Activated CD4-positive, alpha-beta memory T cell treated with anti-CD3 and anti-CD28 coated beads, Interleukin-2, amount 10 ng/mL, durations not matched to agents 7 days and 5 days (primary cell): Measurements from ENCODE around the gene ALDH3A2. TPM values are rescaled to one million over a fixed set of nuclear protein-coding genes. Genes with fewer than 3 reads are reported as not detected.

Source experiments
- CTCF ChIA-PET: fragments of 350-600 bp; sonication (Branson Sonifier 250); formaldehyde crosslinking; loops from one replicate; lab custom pipeline; 2021; ENCODE audit warnings: antibody characterized with exemption, inconsistent platforms; lab: Charles Lee
- POLR2A ChIA-PET: fragments of 350-600 bp; sonication (Branson Sonifier 250); formaldehyde crosslinking; loops from one replicate; lab custom pipeline; 2021; ENCODE audit warnings: antibody characterized with exemption; lab: Charles Lee
- DNase-seq: peaks from one replicate; pipeline ENCODE4 v3.0.0-alpha.2; 2020
- H3K27ac Mint-ChIP-seq: one replicate; pipeline ENCODE4 v1.8.0; 2021; ENCODE audit warnings: mild to moderate bottlenecking, mixed read lengths
- H3K27me3 Mint-ChIP-seq: one replicate; pipeline ENCODE4 v1.8.0; 2021; ENCODE audit warnings: mixed read lengths
- H3K36me3 Mint-ChIP-seq: one replicate; pipeline ENCODE4 v1.8.0; 2021; ENCODE audit warnings: low read depth, mixed read lengths
- H3K4me1 Mint-ChIP-seq: one replicate; pipeline ENCODE4 v1.8.0; 2021; ENCODE audit warnings: mixed read lengths
- H3K4me3 Mint-ChIP-seq: one replicate; pipeline ENCODE4 v1.8.0; 2021; ENCODE audit warnings: mild to moderate bottlenecking, mixed read lengths
- H3K9me3 Mint-ChIP-seq: one replicate; pipeline ENCODE4 v1.8.0; 2021; ENCODE audit warnings: mixed read lengths
- total RNA-seq, 2 experiments: library from RNA; stranded (reverse); gene quantifications; one replicate each; pipeline ENCODE4 v1.2.3, GENCODE V29; 2021

ALDH3A2 gene
- total RNA-seq, 2 experiments from 2014 or later, result 19.7 to 23.1 TPM

GRCh38 chr17:19703828-19704613 is 55.5 kb downstream of the ALDH3A2 start:
- H3K36me3 Mint-ChIP-seq, result no peaks in the 10 kb centered on the region
- DNase-seq, result no peak
- H3K9me3 Mint-ChIP-seq, result no peaks in the 10 kb centered on the region
- H3K27me3 Mint-ChIP-seq, result no peaks in the 10 kb centered on the region
- H3K4me1 Mint-ChIP-seq, result no peaks in the 10 kb centered on the region
- POLR2A ChIA-PET, result no interaction called here
- H3K27ac Mint-ChIP-seq, result no peak overlapping the region
- H3K4me3 Mint-ChIP-seq, result no peak overlapping the region
- CTCF ChIA-PET, result no interaction called here

- Mint-ChIP-seq H3K4me1 (no peaks in the 10 kb centered on the region), H3K27ac (no peak overlapping the region), H3K27me3 (no peaks in the 10 kb centered on the region), H3K4me3 (no peak overlapping the region), H3K9me3 (no peaks in the 10 kb centered on the region), H3K36me3 (no peaks in the 10 kb centered on the region)
- ChIA-PET POLR2A (no interaction called here), CTCF (no interaction called here)
- no peak for DNase-seq
These were observed 56.6 kb downstream of the ALDH3A2 start for GRCh38 chr17:19705201-19705600.

- Mint-ChIP-seq H3K36me3 (no peaks in the 10 kb centered on the region), H3K4me3 (no peak overlapping the region), H3K9me3 (no peaks in the 10 kb centered on the region), H3K4me1 (no peaks in the 10 kb centered on the region), H3K27me3 (no peaks in the 10 kb centered on the region), H3K27ac (no peak overlapping the region)
- ChIA-PET CTCF (no interaction called here), POLR2A (no interaction called here)
- DNase-seq, result no peak
These were observed 57.5 kb downstream of the ALDH3A2 start for GRCh38 chr17:19705771-19706770.

- no peaks in the 10 kb centered on the region for H3K36me3 Mint-ChIP-seq
- H3K9me3 Mint-ChIP-seq, result no peaks in the 10 kb centered on the region
- ChIA-PET POLR2A (no interaction called here), CTCF (no interaction called here)
- H3K27me3 Mint-ChIP-seq, result no peaks in the 10 kb centered on the region
- H3K4me1 Mint-ChIP-seq, result no peaks in the 10 kb centered on the region
- no peak overlapping the region for H3K4me3 Mint-ChIP-seq
- no peak overlapping the region for H3K27ac Mint-ChIP-seq
- no peak for DNase-seq
These were observed 58.5 kb downstream of the ALDH3A2 start for GRCh38 chr17:19706791-19707727.

- Mint-ChIP-seq H3K4me1 (no peaks in the 10 kb centered on the region), H3K27me3 (no peaks in the 10 kb centered on the region), H3K27ac (no peak overlapping the region), H3K36me3 (no peaks in the 10 kb centered on the region), H3K4me3 (no peak overlapping the region), H3K9me3 (no peaks in the 10 kb centered on the region)
- ChIA-PET CTCF (no interaction called here), POLR2A (no interaction called here)
- no peak for DNase-seq
These were observed 59.2 kb downstream of the ALDH3A2 start for GRCh38 chr17:19707728-19708221.

- ChIA-PET POLR2A (no interaction called here), CTCF (no interaction called here)
- Mint-ChIP-seq H3K27ac (no peak overlapping the region), H3K4me1 (no peaks in the 10 kb centered on the region), H3K4me3 (no peak overlapping the region), H3K27me3 (no peaks in the 10 kb centered on the region), H3K9me3 (no peaks in the 10 kb centered on the region), H3K36me3 (no peaks in the 10 kb centered on the region)
- no peak for DNase-seq
These were observed 60.1 kb downstream of the ALDH3A2 start for GRCh38 chr17:19708431-19709175.

- ChIA-PET CTCF (no interaction called here), POLR2A (no interaction called here)
- Mint-ChIP-seq H3K9me3 (no peaks in the 10 kb centered on the region), H3K27ac (no peak overlapping the region), H3K4me3 (no peak overlapping the region), H3K36me3 (no peaks in the 10 kb centered on the region), H3K4me1 (no peaks in the 10 kb centered on the region), H3K27me3 (no peaks in the 10 kb centered on the region)
- no peak for DNase-seq
These were observed 61.3 kb downstream of the ALDH3A2 start for GRCh38 chr17:19709841-19710240.

- DNase-seq, result no peak
These were observed 64.0 kb downstream of the ALDH3A2 start for GRCh38 chr17:19712436-19713004.

GRCh38 chr17:19713462-19713861 is 64.9 kb downstream of the ALDH3A2 start:
- no peaks in the 10 kb centered on the region for H3K27me3 Mint-ChIP-seq
- DNase-seq, result no peak
- H3K4me1 Mint-ChIP-seq, result no peaks in the 10 kb centered on the region
- H3K27ac Mint-ChIP-seq, result no peak overlapping the region
- no peaks in the 10 kb centered on the region for H3K9me3 Mint-ChIP-seq
- ChIA-PET POLR2A (no interaction called here), CTCF (no interaction called here)
- H3K4me3 Mint-ChIP-seq, result no peak overlapping the region
- H3K36me3 Mint-ChIP-seq, result no peaks in the 10 kb centered on the region

More at GRCh38 chr17:19712436-19713004, 64.0 kb downstream of the ALDH3A2 start:
- no peaks in the 10 kb centered on the region for H3K9me3 Mint-ChIP-seq
- ChIA-PET CTCF (no interaction called here), POLR2A (no interaction called here)
- H3K4me1 Mint-ChIP-seq, result no peaks in the 10 kb centered on the region
- no peak overlapping the region for H3K27ac Mint-ChIP-seq
- no peaks in the 10 kb centered on the region for H3K27me3 Mint-ChIP-seq
- no peak overlapping the region for H3K4me3 Mint-ChIP-seq
- H3K36me3 Mint-ChIP-seq, result no peaks in the 10 kb centered on the region

GRCh38 chr17:19713901-19714361 is 65.4 kb downstream of the ALDH3A2 start:
- ChIA-PET CTCF (no interaction called here), POLR2A (no interaction called here)
- H3K36me3 Mint-ChIP-seq, result no peaks in the 10 kb centered on the region
- H3K27ac Mint-ChIP-seq, result no peak overlapping the region
- H3K27me3 Mint-ChIP-seq, result no peaks in the 10 kb centered on the region
- no peak for DNase-seq
- H3K4me3 Mint-ChIP-seq, result no peak overlapping the region
- no peaks in the 10 kb centered on the region for H3K9me3 Mint-ChIP-seq
- no peaks in the 10 kb centered on the region for H3K4me1 Mint-ChIP-seq

- no peaks in the 10 kb centered on the region for H3K27me3 Mint-ChIP-seq
- ChIA-PET POLR2A (no interaction called here), CTCF (no interaction called here)
- no peaks in the 10 kb centered on the region for H3K9me3 Mint-ChIP-seq
- H3K4me3 Mint-ChIP-seq, result no peak overlapping the region
- H3K27ac Mint-ChIP-seq, result no peak overlapping the region
- DNase-seq, result no peak
- H3K4me1 Mint-ChIP-seq, result no peaks in the 10 kb centered on the region
- H3K36me3 Mint-ChIP-seq, result no peaks in the 10 kb centered on the region
These were observed 66.2 kb downstream of the ALDH3A2 start for GRCh38 chr17:19714542-19715411.
